HG03066 (cell line): ENCODE data around the gene CACNA1D.
"Not testable (repeated sequence)": the region's sequence is repeated elsewhere in the genome, so short reads cannot be mapped to it uniquely, and the experiment has no call there.

Experiments used
- ATAC-seq: cut with Tn5 transposase; IDR thresholded peaks from one replicate; pipeline ENCODE4 v1.9.1; 2021; ENCODE audit warnings: low read depth; ENCODE audit not compliant: unreplicated experiment

CACNA1D gene

DNA sequence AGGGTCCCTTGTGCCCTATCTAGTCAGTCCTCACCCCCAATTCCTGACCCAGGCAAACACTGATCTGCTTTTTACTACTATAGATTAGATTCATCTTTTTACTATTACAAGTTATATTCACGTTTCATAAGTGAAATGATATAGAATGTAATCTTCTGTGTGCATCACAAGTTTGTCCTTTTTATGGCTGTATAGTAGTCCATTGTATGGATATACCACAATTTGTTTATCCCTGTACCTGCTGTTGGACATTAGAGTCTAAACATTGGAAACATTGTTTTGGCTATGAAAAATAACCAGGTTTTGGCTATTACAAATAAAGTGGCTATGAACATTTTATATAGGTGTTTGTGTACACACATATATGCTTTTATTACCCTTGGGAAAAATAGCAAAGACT lies 112.4 kb downstream of the CACNA1D start:
- no peak for ATAC-seq

- no peak for ATAC-seq
Measured at GRCh38 chr3:53612508-53612907, 118.1 kb downstream of the CACNA1D start.

- no peak for ATAC-seq
Measured at GRCh38 chr3:53613125-53613524, 118.7 kb downstream of the CACNA1D start.

- ATAC-seq: no peak
Measured at GRCh38 chr3:53614307-53614706, 119.9 kb downstream of the CACNA1D start.

GRCh38 chr3:53616321-53616720 lies 121.9 kb downstream of the CACNA1D start:
- ATAC-seq: no peak

DNA sequence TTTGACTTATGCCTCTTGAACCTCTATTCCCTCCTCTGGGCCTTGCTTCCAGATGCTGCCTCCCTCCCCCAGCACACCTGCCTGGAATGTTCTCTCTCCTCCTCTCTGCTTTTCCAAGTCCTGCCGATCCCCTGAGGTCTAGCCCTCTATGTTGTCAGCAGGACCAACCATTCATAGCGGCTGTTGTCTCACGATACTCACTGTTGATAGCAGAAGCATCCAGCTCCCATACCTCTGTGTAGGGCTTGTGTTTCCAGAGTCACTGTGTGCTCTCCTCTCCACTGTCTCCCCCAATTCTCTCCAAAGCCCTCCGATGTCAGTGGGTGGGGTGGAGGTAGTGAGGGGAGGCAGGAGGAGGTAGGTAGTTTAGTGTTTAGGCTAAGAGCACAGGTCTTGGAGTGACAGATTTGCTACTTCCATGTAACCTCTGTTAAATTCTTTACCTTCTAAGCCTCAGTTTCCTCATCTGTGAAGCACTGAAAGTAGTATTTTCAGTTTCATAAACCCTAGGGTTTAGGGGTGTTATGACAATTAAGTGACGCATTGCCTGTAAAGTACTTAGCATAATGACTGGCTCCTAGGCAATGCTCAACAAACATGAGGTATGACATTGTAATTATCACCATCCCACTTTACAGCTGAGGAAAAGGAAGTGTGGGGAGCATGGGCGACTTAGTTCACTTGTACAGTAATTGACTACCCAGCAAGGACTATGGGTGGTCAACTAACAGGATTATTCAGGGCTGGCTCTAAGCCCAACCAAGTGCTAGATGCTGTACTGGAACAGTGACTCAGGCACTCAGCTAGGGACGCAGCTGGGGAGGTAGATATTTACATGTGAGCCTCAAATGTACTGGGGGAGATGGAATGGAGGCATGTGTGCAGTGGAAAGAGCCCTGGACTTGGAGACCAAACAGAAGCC lies 122.8 kb downstream of the CACNA1D start:
- no peak for ATAC-seq

- no peak for ATAC-seq
Measured at GRCh38 chr3:53617893-53618523, 123.6 kb downstream of the CACNA1D start.

DNA sequence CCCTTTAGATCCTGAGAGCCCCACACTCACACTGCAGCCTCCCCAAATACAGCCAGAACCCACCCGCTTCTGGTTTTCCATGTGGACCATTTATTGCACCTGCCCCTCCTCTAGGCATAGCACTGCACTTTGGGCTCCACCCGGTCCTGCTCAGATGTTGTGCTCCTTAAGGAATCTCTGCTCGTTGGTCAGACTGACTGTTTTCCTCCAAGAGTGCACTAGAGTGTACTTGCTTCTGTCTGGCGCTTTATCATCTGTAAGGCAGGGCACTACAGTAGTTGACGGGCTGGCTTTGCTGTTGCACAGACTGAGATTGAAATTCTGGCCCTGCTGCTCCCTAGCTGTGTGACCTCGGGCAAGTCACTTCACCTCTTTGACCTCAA lies 124.1 kb downstream of the CACNA1D start:
- ATAC-seq: no peak

- no peak for ATAC-seq
Measured at GRCh38 chr3:53618936-53619335, 124.5 kb downstream of the CACNA1D start.

- no peak for ATAC-seq
Measured at GRCh38 chr3:53624061-53624857, 129.8 kb downstream of the CACNA1D start.

GRCh38 chr3:53626876-53627275 lies 132.5 kb downstream of the CACNA1D start:
- no peak for ATAC-seq

- ATAC-seq: no peak
Measured at GRCh38 chr3:53628536-53629401, 134.4 kb downstream of the CACNA1D start.

- no peak for ATAC-seq
Measured at GRCh38 chr3:53629402-53629723, 135.0 kb downstream of the CACNA1D start.

GRCh38 chr3:53630547-53630946 lies 136.1 kb downstream of the CACNA1D start:
- no peak for ATAC-seq

- no peak for ATAC-seq
Measured at GRCh38 chr3:53633197-53633787, 138.9 kb downstream of the CACNA1D start.

DNA sequence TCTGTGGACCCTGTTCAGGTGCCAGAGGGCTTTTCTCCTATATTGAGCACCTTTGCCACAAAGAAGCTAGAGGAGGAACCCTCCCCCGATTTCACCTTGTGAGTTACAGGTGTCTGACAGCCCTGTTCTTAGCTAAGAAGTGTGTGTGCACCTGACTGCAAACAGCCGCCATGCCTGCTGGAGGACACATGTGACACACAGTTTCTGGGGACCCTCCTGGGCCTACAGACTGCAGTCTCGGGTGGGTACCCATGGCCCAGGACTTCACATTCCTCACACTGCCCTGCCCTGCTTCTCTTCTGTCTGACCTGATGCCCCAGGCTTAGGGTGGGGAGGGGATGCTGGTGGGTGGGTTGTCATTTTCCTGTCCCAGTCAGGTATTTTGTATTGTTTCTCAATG lies 140.6 kb downstream of the CACNA1D start:
- no peak for ATAC-seq

- not testable (repeated sequence) for ATAC-seq
Measured at GRCh38 chr3:53638806-53639205, 144.4 kb downstream of the CACNA1D start.

- no peak for ATAC-seq
Measured at GRCh38 chr3:53641397-53641796, 147.0 kb downstream of the CACNA1D start.

GRCh38 chr3:53642211-53642610 lies 147.8 kb downstream of the CACNA1D start:
- no peak for ATAC-seq

- ATAC-seq: no peak
Measured at GRCh38 chr3:53643757-53644156, 149.3 kb downstream of the CACNA1D start.
